GM12892 (cell line): ENCODE data around the gene CIB1. TPM values are rescaled to one million over a fixed set of nuclear protein-coding genes. Genes with fewer than 3 reads are reported as not detected.
A peak's percentile ranks its signal among the peaks of the same experiment; 100 is the strongest.
"Not testable (repeated sequence)": the region's sequence is repeated elsewhere in the genome, so short reads cannot be mapped to it uniquely, and the experiment has no call there.

Experiments
- DNase-seq: peaks from one replicate; pipeline ENCODE4 v3.0.0; 2011; ENCODE audit not compliant: insufficient read length
- FAIRE-seq: peaks from 2 replicates; lab custom pipeline; 2011; peaks lifted over from hg19 to GRCh38; lab: Jason Lieb, UNC
- POLR2A ChIP-seq: IDR thresholded peaks from 2 replicates; pipeline ENCODE4 v1.6.1; 2011; ENCODE audit warnings: low read depth, low read length, control low read depth
- POLR2AphosphoS5 ChIP-seq: IDR thresholded peaks from 2 replicates; pipeline ENCODE4 v1.6.1; 2011; ENCODE audit warnings: low read depth, low read length, control low read depth
- TAF1 ChIP-seq: IDR thresholded peaks from 2 replicates; pipeline ENCODE4 v1.6.1; 2011; ENCODE audit warnings: low read depth, mild to moderate bottlenecking, control low read depth, low read length, borderline replicate concordance
- polyA plus RNA-seq: library from polyadenylated mRNA; unstranded; fragments of >200 nt; gene quantifications from one replicate; pipeline ENCODE4 v1.2.1, GENCODE V29; 2012; ENCODE audit warnings: missing spikeins, inconsistent platforms; ENCODE audit not compliant: missing spikeins

CIB1 gene
- polyA plus RNA-seq = 82.3 TPM

DNA sequence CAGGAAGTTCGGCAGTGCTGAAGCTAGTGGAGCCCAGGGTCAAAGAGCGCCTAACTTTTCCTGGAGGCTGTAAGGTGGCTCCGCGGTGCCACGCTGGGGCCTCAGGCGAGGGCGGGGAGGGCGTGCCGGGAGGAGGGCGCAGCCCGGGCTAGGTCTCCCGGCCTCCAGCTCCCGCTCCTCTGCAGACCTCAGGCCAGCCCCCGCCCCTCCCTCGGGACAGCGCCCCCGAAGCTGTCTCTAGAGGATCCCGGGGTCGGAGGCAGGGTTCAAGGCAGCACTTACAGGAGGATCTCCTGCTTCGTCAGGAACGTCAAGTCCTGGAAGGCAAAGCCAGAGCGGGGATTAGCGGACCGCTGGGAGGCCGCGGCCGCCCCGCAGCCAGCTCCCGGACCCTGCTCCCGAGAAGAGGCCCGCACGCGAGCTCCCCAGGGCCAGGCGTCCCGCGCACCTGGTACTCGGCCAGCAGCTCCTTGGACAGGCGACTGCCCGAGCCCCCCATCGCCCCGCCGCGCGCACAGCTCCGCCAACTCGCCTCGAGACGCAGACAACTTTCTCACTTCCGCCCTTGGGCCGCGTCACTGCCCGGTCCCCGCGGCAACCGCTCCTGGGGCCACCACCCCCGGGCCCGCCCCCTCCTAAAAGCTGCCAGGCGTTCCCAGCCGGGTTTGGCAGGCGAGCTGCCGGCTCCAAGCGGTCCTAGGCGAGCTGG is at the start of gene CIB1:
Gene CIB1, minus strand, starts transcription at position 555 of the 709 bp plus-strand sequence. Its CDS starts 56 bp downstream, at position 499.
- TF ChIP-seq POLR2A (peak; percentile 71; the same call in 1 of the 2 replicates), TAF1 (no peak), POLR2AphosphoS5 (peak; percentile 40)
- FAIRE-seq (peak; percentile 46), DNase-seq (peak; percentile 96)

DNA sequence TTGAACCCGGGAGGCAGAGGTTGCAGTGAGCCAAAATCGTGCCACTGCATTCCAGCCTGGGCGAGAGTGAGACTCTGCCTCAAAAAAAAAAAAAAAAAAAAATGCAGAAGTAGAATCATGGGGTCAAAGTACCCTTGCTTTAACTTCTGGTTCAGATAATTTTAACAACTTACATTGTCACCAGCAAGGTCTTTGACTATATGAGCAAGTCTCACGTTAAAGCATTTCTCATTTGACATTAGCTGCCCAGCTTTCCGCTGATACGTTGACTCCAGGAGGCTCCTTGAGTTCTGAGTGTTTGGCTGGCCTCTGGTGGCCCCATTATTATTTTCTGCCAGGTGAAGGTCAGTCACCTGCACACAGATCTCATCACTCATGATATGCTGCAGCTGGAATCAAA is 47.9 kb upstream of the CIB1 start:
- not testable (repeated sequence) for DNase-seq, FAIRE-seq

DNA sequence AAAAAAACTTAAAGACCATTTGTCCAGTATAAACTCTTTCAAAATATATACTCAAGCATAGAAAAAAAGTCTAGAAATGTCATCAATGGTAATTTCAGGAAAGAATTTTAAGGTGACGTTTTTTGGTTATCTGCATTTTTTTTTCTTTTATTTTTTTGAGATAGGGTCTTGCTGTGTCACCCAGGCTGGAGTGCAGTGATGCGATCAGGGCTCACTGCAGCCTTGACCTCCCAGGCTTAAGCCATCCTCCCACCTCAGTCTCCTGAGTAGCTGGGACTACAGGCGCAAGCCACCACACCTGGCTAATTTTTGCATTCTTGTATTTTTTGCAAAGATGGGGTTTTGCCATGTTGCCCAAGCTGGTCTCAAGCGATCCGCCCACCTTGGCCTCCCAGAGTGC is 47.0 kb upstream of the CIB1 start:
- DNase-seq, FAIRE-seq: not testable (repeated sequence)

GRCh38 chr15:90278467-90278866 is 44.7 kb upstream of the CIB1 start:
- not testable (repeated sequence) for DNase-seq, FAIRE-seq

DNA sequence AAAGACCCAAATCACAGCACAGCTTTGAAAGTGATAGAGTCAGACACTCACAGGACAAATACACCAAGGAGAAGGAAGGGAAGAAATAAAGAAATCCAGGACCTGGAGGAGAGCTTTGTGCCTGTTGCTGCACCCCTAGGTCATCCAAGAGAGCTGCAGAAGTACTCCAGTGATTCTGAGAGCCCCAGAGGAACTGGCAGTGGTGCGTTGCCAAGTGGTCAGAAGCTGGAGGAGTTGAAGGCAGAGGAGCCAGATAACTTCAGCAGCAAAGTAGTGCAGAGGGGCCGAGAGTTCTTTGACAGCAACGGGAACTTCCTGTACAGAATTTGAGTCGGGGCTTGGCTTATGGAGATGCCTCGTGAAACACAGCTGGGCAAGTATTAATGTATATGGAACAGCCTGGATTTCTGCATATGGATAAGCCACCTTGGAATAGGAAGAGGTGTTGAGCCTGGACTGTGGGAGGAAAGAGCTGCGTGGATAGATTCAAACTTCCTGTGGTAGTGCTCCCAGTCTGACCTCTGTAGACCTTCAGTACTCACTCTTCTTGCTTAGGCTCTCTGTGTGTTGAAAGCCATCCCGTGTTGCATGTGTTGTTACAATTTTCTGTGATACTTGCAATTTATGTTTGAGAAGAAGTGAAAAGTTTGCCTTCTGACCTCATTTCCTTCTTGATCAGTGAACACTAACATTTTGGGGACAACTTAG is 37.9 kb upstream of the CIB1 start:
- no peak for TF ChIP-seq POLR2AphosphoS5
- TF ChIP-seq TAF1 = no peak
- no peak for TF ChIP-seq POLR2A
- FAIRE-seq (no peak), DNase-seq (no peak)

- DNase-seq (no peak), FAIRE-seq (no peak)
- TF ChIP-seq POLR2A (no peak), TAF1 (no peak), POLR2AphosphoS5 (no peak)
These were observed 36.9 kb upstream of the CIB1 start for GRCh38 chr15:90270502-90271150.

DNA sequence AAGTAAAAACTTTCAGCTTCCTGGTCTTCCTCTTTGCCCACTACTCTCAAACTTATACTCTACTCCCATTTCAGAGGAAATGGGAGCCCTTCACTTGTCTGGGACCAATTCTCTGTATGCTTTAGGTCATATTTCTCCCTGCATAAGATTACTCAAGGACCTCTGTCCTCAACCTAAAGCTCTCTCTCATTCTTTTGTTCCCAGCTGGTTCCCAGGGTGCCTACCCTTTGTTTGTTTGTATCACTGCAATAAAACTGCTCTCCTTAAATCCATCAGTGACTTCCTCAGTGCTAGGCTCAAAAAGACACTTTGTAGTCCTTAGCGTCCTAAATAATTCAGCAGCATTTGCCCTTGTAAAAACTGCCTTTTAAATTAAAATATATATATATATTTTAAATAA is 34.7 kb upstream of the CIB1 start:
- TF ChIP-seq POLR2A (no peak), POLR2AphosphoS5 (no peak), TAF1 (no peak)
- no peak for DNase-seq
- FAIRE-seq = no peak

GRCh38 chr15:90266485-90266884 is 32.7 kb upstream of the CIB1 start:
- FAIRE-seq = no peak
- TF ChIP-seq TAF1 = no peak
- no peak for TF ChIP-seq POLR2AphosphoS5
- no peak for TF ChIP-seq POLR2A
- DNase-seq = no peak

GRCh38 chr15:90266061-90266431 is 32.3 kb upstream of the CIB1 start:
- TF ChIP-seq TAF1 (no peak), POLR2AphosphoS5 (no peak), POLR2A (no peak)
- FAIRE-seq (no peak), DNase-seq (no peak)

GRCh38 chr15:90265271-90266060 is 31.7 kb upstream of the CIB1 start, which contains the start of gene NGRN:
Gene NGRN, plus strand, starts transcription at chr15:90265672. Its CDS starts 41 bp downstream, at chr15:90265713.
- TF ChIP-seq POLR2AphosphoS5 = peak; percentile 98
- peak; percentile 97 for TF ChIP-seq POLR2A
- peak; percentile 90; the same call in 1 of the 2 replicates for TF ChIP-seq TAF1
- FAIRE-seq (peak; percentile 94), DNase-seq (peak; percentile 68)

DNA sequence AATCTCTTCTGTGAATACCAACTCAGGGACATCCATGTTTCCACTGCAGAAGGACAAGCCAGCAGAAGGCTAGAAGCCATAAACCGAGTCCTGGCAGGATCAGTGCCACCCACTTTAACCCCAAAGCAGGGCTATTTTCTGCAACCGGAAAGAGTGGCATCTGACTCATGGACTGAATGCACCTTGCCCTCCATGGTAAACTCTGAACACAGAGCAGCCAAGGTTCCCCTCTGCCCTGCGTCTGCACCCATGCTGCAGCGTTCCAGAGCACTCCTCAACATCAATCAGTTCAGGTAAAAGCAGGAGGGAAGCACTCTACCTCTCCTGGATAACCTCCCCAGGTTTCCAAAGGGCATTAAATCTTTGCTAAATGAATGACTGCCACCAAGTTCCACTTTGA is 30.9 kb upstream of the CIB1 start:
- FAIRE-seq = no peak
- TF ChIP-seq TAF1 = no peak
- TF ChIP-seq POLR2A = no peak
- no peak for DNase-seq
